CD4-positive, alpha-beta memory T cell (primary cell): ENCODE results near the gene EBF4. TPM values are rescaled to one million over a fixed set of nuclear protein-coding genes. Genes with fewer than 3 reads are reported as not detected.
A peak's percentile ranks its signal among the peaks of the same experiment; 100 is the strongest.

Experiments used
- CTCF ChIA-PET: fragments of 350-600 bp; sonication (Branson Sonifier 250); formaldehyde crosslinking; loops from one replicate; lab custom pipeline; 2021; ENCODE audit warnings: inconsistent platforms; ENCODE audit not compliant: partially characterized antibody; lab: Charles Lee
- POLR2A ChIA-PET: fragments of 350-600 bp; sonication (Branson Sonifier 250); formaldehyde crosslinking; loops from one replicate; lab custom pipeline; 2021; ENCODE audit not compliant: partially characterized antibody; lab: Charles Lee
- DNase-seq, 5 donors: peaks; one replicate each; pipeline versions ENCODE4 v3.0.0 to v3.0.0-alpha.2; 2020 to 2022; ENCODE audit warnings: mixed read lengths in 1 of 5
- H3K27ac ChIP-seq: one replicate; pipeline ENCODE4 v1.7.0; 2013; ENCODE audit warnings: low read depth, low read length
- H3K27me3 ChIP-seq: 2 replicates; pipeline ENCODE4 v1.7.0; 2013; ENCODE audit warnings: mild to moderate bottlenecking, low read length, moderate library complexity; ENCODE audit not compliant: insufficient read depth
- H3K36me3 ChIP-seq: 2 replicates; pipeline ENCODE4 v1.7.0; 2013; ENCODE audit warnings: mild to moderate bottlenecking, low read length, moderate library complexity; ENCODE audit not compliant: insufficient read depth
- H3K4me1 ChIP-seq: 2 replicates; pipeline ENCODE4 v1.7.0; 2013; ENCODE audit warnings: mild to moderate bottlenecking, low read length, moderate library complexity; ENCODE audit not compliant: insufficient read depth
- H3K4me3 ChIP-seq, 2 donors: one replicate each; pipeline ENCODE4 v1.7.0; 2013; ENCODE audit warnings: low read length in 2 of 2, mild to moderate bottlenecking in 1 of 2
- H3K9me3 ChIP-seq, 2 donors: one replicate each; pipeline ENCODE4 v1.7.0; 2013; ENCODE audit warnings: low read length in 2 of 2, control low read depth in 1 of 2; ENCODE audit not compliant: control insufficient read depth in 1 of 2
- H3K27ac Mint-ChIP-seq, 7 donors: one replicate each; pipeline ENCODE4 v1.8.0; 2020 to 2021; ENCODE audit warnings: mixed read lengths in 7 of 7, mild to moderate bottlenecking in 6 of 7, inconsistent platforms in 3 of 7, moderate library complexity in 3 of 7
- H3K27me3 Mint-ChIP-seq, 2 donors: one replicate each; pipeline ENCODE4 v1.8.0; 2020 to 2021; ENCODE audit warnings: mixed read lengths in 2 of 2
- H3K36me3 Mint-ChIP-seq, 2 donors: one replicate each; pipeline ENCODE4 v1.8.0; 2020 to 2021; ENCODE audit warnings: mixed read lengths in 2 of 2, inconsistent platforms in 1 of 2, mild to moderate bottlenecking in 1 of 2
- H3K4me1 Mint-ChIP-seq, 4 donors: one replicate each; pipeline ENCODE4 v1.8.0; 2020 to 2021; ENCODE audit warnings: mixed read lengths in 4 of 4, mild to moderate bottlenecking in 1 of 4
- H3K4me3 Mint-ChIP-seq, 8 donors: one replicate each; pipeline ENCODE4 v1.8.0; 2020 to 2021; ENCODE audit warnings: mixed read lengths in 8 of 8, mild to moderate bottlenecking in 7 of 8, moderate library complexity in 6 of 8, inconsistent platforms in 3 of 8
- H3K9me3 Mint-ChIP-seq, 8 donors: one replicate each; pipeline ENCODE4 v1.8.0; 2020 to 2021; ENCODE audit warnings: mixed read lengths in 8 of 8, mild to moderate bottlenecking in 5 of 8, inconsistent platforms in 3 of 8, moderate library complexity in 1 of 8
- intact Hi-C: fragments of 100-400 bp; cut with micrococcal nuclease; formaldehyde crosslinking; loops from one replicate; pipeline ENCODE4 v1.15.1; 2023
- polyA plus RNA-seq, 2 donors: library from polyadenylated mRNA; unstranded; fragments of 300-500 nt; fragmentation: Illumina TruSeq; gene quantifications; one replicate each; pipeline ENCODE4 v1.2.3, GENCODE V29; 2021
- total RNA-seq, 2 experiments: library from RNA; stranded (reverse); gene quantifications; one replicate each; pipeline ENCODE4 v1.2.3, GENCODE V29; 2021

The EBF4 gene
- total and polyA plus RNA-seq, 4 experiments from 2014 or later = 0.65 to 3.1 (median 2.8) TPM; not detected in 1

GRCh38 chr20:2754424-2754823 lies 61.8 kb downstream of the EBF4 start:
- Mint-ChIP-seq H3K4me3 (no peak overlapping the region), H3K9me3 (no peaks in the 10 kb centered on the region)

GRCh38 chr20:2755451-2756055 lies 63.0 kb downstream of the EBF4 start:
- Histone ChIP-seq H3K27ac (no peak overlapping the region), H3K4me3 (no peak overlapping the region), H3K9me3 (no peaks in the 10 kb centered on the region), H3K36me3 (no peaks in the 10 kb centered on the region), H3K4me1 (peaks cover 26% of the 10 kb centered on the region), H3K27me3 (peaks cover 5% of the 10 kb centered on the region)
- intact Hi-C loops = no loop called here
- Mint-ChIP-seq H3K27me3 (peaks cover 4 to 14% of the 10 kb centered on the region in 2 donors), H3K4me1 (peaks cover 10 to 31% (median 20%) of the 10 kb centered on the region in 4 donors), H3K27ac (no peak overlapping the region), H3K36me3 (no peaks in the 10 kb centered on the region), H3K4me3 (no peak overlapping the region), H3K9me3 (no peaks in the 10 kb centered on the region)
- CTCF ChIA-PET = interaction anchor here (1.1 to 2.1 kb wide), 3 partner anchors 38 to 70 kb away, joined by 4 to 5 read pairs (median 5); no protein-coding TSS in a partner anchor
- DNase-seq = no peak
- POLR2A ChIA-PET = no interaction called here

More at GRCh38 chr20:2754424-2754823, 61.8 kb downstream of the EBF4 start:
- H3K4me1 Mint-ChIP-seq = peaks cover 16 to 39% (median 27%) of the 10 kb centered on the region in 4 donors
- POLR2A ChIA-PET = no interaction called here
- DNase-seq = no peak
- H3K27me3 ChIP-seq = peaks cover 5% of the 10 kb centered on the region
- no peak overlapping the region for H3K27ac Mint-ChIP-seq
- intact Hi-C loops = loop anchor here (5.0 kb wide), 2 partner anchors 88 to 118 kb away; partner anchors contain the start of genes PCED1A, PTPRA and VPS16
- H3K27ac ChIP-seq = no peak overlapping the region
- peaks cover 4 to 14% of the 10 kb centered on the region in 2 donors for H3K27me3 Mint-ChIP-seq
- no peaks in the 10 kb centered on the region for H3K9me3 ChIP-seq
- H3K4me1 ChIP-seq = peaks cover 27% of the 10 kb centered on the region
- H3K36me3 Mint-ChIP-seq = no peaks in the 10 kb centered on the region
- CTCF ChIA-PET = interaction anchor here (1.1 to 4.4 kb wide), 5 partner anchors 10 to 69 kb away, joined by 4 to 40 read pairs (median 5); no protein-coding TSS in a partner anchor
- H3K4me3 ChIP-seq = no peak overlapping the region
- H3K36me3 ChIP-seq = no peaks in the 10 kb centered on the region

- intact Hi-C loops = no loop called here
- H3K9me3 Mint-ChIP-seq = no peaks in the 10 kb centered on the region
- H3K4me3 Mint-ChIP-seq = no peak overlapping the region
- ChIA-PET POLR2A (no interaction called here), CTCF (interaction anchor here (2.1 kb wide), 1 partner anchor 68 kb away, joined by 4 read pairs; no protein-coding TSS in a partner anchor)
- no peaks in the 10 kb centered on the region for H3K36me3 ChIP-seq
- no peak overlapping the region for H3K4me3 ChIP-seq
- H3K27me3 Mint-ChIP-seq = peaks cover 9 to 19% of the 10 kb centered on the region in 2 donors
- H3K9me3 ChIP-seq = no peaks in the 10 kb centered on the region
- H3K27ac ChIP-seq = no peak overlapping the region
- H3K4me1 ChIP-seq = peaks cover 20% of the 10 kb centered on the region
- peaks cover 4 to 26% (median 14%) of the 10 kb centered on the region in 4 donors for H3K4me1 Mint-ChIP-seq
- H3K27ac Mint-ChIP-seq = peak overlapping the region in 1 of 7 donors; percentile 56
- H3K36me3 Mint-ChIP-seq = no peaks in the 10 kb centered on the region
- DNase-seq = no peak
- H3K27me3 ChIP-seq = peaks cover 5% of the 10 kb centered on the region
Measured at GRCh38 chr20:2756056-2756611, 63.6 kb downstream of the EBF4 start.

GRCh38 chr20:2757001-2757400 lies 64.4 kb downstream of the EBF4 start:
- H3K27ac Mint-ChIP-seq = no peak overlapping the region
- Histone ChIP-seq H3K36me3 (no peaks in the 10 kb centered on the region), H3K27ac (no peak overlapping the region), H3K9me3 (no peaks in the 10 kb centered on the region), H3K4me3 (no peak overlapping the region), H3K27me3 (peaks cover 5% of the 10 kb centered on the region), H3K4me1 (peaks cover 14% of the 10 kb centered on the region)
- ChIA-PET POLR2A (no interaction called here), CTCF (no interaction called here)
- no peaks in the 10 kb centered on the region for H3K9me3 Mint-ChIP-seq
- peaks cover 4 to 22% (median 12%) of the 10 kb centered on the region in 4 donors for H3K4me1 Mint-ChIP-seq
- H3K4me3 Mint-ChIP-seq = no peak overlapping the region
- DNase-seq = no peak
- no peaks in the 10 kb centered on the region for H3K36me3 Mint-ChIP-seq
- peaks cover 9 to 21% of the 10 kb centered on the region in 2 donors for H3K27me3 Mint-ChIP-seq
- intact Hi-C loops = no loop called here

- no peak overlapping the region for H3K4me3 ChIP-seq
- peaks cover 5% of the 10 kb centered on the region for H3K27me3 ChIP-seq
- intact Hi-C loops = no loop called here
- peaks cover 7% of the 10 kb centered on the region for H3K4me1 ChIP-seq
- H3K27me3 Mint-ChIP-seq = peaks cover 9 to 21% of the 10 kb centered on the region in 2 donors
- H3K9me3 Mint-ChIP-seq = no peaks in the 10 kb centered on the region
- no peaks in the 10 kb centered on the region for H3K36me3 ChIP-seq
- DNase-seq = no peak
- no peak overlapping the region for H3K27ac Mint-ChIP-seq
- no peak overlapping the region for H3K27ac ChIP-seq
- no peak overlapping the region for H3K4me3 Mint-ChIP-seq
- H3K36me3 Mint-ChIP-seq = no peaks in the 10 kb centered on the region
- peaks cover 4 to 18% (median 8%) of the 10 kb centered on the region in 4 donors for H3K4me1 Mint-ChIP-seq
- ChIA-PET CTCF (no interaction called here), POLR2A (interaction anchor here (0.8 kb wide), 1 partner anchor 105 kb away, joined by 3 read pairs; no protein-coding TSS in a partner anchor)
- H3K9me3 ChIP-seq = no peaks in the 10 kb centered on the region
Measured at GRCh38 chr20:2757969-2758368, 65.4 kb downstream of the EBF4 start.

- Histone ChIP-seq H3K27me3 (peaks cover 2% of the 10 kb centered on the region), H3K4me1 (no peaks in the 10 kb centered on the region), H3K27ac (no peak overlapping the region), H3K9me3 (no peaks in the 10 kb centered on the region), H3K36me3 (no peaks in the 10 kb centered on the region), H3K4me3 (no peak overlapping the region)
- intact Hi-C loops = no loop called here
- Mint-ChIP-seq H3K9me3 (no peaks in the 10 kb centered on the region), H3K36me3 (no peaks in the 10 kb centered on the region), H3K4me1 (peaks cover 0 to 6% (median under 1%) of the 10 kb centered on the region in 4 donors), H3K4me3 (no peak overlapping the region), H3K27me3 (peaks cover 9 to 18% of the 10 kb centered on the region in 2 donors), H3K27ac (no peak overlapping the region)
- DNase-seq = no peak
- CTCF ChIA-PET = no interaction called here
- POLR2A ChIA-PET = no interaction called here
Measured at GRCh38 chr20:2759143-2759542, 66.6 kb downstream of the EBF4 start.

- DNase-seq = no peak
- no peaks in the 10 kb centered on the region for H3K27me3 ChIP-seq
- H3K9me3 ChIP-seq = no peaks in the 10 kb centered on the region
- H3K27me3 Mint-ChIP-seq = peaks cover 9 to 18% of the 10 kb centered on the region in 2 donors
- H3K27ac ChIP-seq = no peak overlapping the region
- no peaks in the 10 kb centered on the region for H3K4me1 ChIP-seq
- POLR2A ChIA-PET = no interaction called here
- H3K36me3 ChIP-seq = no peaks in the 10 kb centered on the region
- H3K36me3 Mint-ChIP-seq = no peaks in the 10 kb centered on the region
- CTCF ChIA-PET = interaction anchor here (0.8 kb wide), 1 partner anchor 16 kb away, joined by 3 read pairs; no protein-coding TSS in a partner anchor
- no peak overlapping the region for H3K4me3 Mint-ChIP-seq
- H3K9me3 Mint-ChIP-seq = no peaks in the 10 kb centered on the region
- peaks cover 0 to 6% (median under 1%) of the 10 kb centered on the region in 4 donors for H3K4me1 Mint-ChIP-seq
- no peak overlapping the region for H3K4me3 ChIP-seq
- intact Hi-C loops = no loop called here
- no peak overlapping the region for H3K27ac Mint-ChIP-seq
Measured at GRCh38 chr20:2759603-2760296, 67.2 kb downstream of the EBF4 start.
